GM10266 (cell line): ENCODE measurements around the gene ZNF594.
"Not testable (repeated sequence)": the region's sequence is repeated elsewhere in the genome, so short reads cannot be mapped to it uniquely, and the experiment has no call there.

Experiments
- DNase-seq: peaks from one replicate; pipeline ENCODE4 v3.0.0; 2012; ENCODE audit errors: extremely low spot score
- TF ChIP-seq, protein P1 (sequence below): IDR thresholded peaks from 2 replicates; pipeline ENCODE4 v1.5.1; 2012; ENCODE audit warnings: mild to moderate bottlenecking, low read depth; ENCODE audit not compliant: control insufficient read depth, insufficient read depth; ENCODE audit errors: missing control alignments

Gene ZNF594

DNA sequence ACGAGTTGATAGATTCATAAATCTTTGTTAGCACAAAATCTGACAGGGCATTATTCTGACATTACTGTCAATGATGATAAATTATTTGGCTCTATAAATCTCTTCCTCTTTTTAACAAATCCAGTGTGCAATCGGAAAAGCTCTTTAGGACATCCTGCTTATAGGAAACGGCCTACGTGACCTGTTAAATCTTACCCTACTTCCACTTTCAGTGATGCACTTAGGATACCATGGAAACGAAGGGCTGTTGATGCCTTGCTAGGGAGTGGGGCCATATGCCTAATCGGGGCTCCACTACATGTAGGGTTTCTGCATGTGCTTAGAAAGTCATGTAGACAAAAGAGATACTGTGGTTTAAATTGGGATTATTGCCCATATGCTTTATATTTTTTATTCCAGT is 27.2 kb downstream of the ZNF594 start:
- no peak for DNase-seq
- TF ChIP-seq, protein P1, sequence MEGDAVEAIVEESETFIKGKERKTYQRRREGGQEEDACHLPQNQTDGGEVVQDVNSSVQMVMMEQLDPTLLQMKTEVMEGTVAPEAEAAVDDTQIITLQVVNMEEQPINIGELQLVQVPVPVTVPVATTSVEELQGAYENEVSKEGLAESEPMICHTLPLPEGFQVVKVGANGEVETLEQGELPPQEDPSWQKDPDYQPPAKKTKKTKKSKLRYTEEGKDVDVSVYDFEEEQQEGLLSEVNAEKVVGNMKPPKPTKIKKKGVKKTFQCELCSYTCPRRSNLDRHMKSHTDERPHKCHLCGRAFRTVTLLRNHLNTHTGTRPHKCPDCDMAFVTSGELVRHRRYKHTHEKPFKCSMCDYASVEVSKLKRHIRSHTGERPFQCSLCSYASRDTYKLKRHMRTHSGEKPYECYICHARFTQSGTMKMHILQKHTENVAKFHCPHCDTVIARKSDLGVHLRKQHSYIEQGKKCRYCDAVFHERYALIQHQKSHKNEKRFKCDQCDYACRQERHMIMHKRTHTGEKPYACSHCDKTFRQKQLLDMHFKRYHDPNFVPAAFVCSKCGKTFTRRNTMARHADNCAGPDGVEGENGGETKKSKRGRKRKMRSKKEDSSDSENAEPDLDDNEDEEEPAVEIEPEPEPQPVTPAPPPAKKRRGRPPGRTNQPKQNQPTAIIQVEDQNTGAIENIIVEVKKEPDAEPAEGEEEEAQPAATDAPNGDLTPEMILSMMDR = no peak

DNA sequence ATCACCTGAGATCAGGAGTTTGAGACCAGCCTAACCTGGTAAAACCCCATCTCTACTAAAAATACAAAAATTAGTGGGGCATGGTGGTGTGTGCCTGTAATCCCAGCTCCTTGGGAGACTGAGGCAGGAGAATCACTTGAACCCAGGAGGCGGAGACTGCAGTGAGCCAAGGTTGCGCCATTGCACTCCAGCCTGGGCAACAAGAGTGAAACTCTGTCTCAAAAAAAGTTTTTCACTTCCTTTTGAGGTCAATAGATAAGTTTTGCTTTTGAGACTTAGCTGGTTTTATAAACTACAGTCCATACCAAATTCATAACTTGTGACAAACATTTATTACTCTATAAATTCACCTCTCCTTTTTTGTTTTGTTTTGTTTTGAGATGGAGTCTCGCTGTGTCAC is 29.9 kb downstream of the ZNF594 start:
- DNase-seq = not testable (repeated sequence)

DNA sequence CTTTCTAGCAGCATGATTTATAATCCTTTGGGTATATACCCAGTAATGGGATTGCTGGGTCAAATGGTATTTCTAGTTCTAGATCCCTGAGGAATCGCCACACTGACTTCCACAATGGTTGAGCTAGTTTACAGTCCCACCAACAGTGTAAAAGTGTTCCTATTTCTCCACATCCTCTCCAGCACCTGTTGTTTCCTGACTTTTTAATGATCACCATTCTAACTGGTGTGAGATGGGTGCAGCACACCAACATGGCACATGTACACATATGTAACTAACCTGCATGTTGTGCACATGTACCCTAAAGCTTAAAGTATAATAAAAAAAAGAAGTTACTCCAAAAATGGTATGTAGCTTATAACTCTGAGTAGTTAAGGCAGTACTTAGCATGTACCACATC is 31.0 kb downstream of the ZNF594 start:
- DNase-seq = not testable (repeated sequence)

DNA sequence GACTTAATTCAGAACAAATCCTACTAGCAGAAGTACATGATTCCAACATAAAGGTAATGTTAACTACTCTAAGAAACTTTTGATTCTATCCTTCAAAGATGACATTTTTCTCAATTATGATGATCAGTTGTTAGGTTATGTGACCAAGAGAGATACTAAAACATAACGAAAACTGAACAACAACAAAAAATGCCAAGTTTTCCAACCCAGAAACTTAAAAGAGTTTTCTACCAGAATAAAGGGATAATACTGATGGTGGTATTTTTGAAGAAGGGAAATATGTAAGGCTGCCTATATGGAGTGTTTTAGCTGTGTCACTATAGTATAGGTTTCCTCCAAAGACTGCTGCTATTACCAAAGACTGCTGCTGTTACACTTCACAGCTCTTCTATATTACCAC is 45.5 kb downstream of the ZNF594 start:
- not testable (repeated sequence) for DNase-seq

DNA sequence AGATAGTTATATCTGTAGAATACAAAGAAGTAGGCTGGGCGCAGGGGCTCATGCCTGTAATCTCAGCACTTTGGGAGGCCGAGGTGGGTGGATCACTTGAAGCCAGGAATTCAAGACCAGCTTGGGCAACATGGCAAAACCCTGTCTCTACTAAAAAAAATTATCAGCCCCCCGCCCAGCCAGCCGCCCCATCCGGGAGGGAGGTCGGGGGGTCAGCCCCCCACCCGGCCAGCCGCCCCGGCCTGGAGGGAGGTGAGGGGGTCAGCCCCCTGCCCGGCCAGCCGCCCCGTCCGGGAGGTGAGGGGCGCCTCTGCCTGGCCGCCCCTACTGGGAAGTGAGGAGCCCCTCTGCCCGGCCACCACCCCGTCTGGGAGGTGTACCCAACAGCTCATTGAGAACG is 48.8 kb downstream of the ZNF594 start:
- not testable (repeated sequence) for DNase-seq

DNA sequence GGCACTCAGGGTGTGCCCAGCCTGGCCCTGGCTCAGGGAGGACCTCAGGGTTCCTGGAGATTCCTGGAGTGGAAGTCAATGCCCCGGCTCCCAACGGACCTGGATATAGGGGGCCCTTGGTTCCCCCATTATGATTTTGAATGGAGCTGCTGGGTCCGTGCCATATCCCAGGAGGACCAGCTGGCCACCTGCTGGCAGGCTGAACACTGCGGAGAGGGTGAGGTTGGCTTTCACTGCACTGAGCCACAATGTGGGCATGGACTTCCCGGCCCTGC is 52.3 kb downstream of the ZNF594 start:
- DNase-seq = no peak
- TF ChIP-seq, protein P1 = no peak

DNA sequence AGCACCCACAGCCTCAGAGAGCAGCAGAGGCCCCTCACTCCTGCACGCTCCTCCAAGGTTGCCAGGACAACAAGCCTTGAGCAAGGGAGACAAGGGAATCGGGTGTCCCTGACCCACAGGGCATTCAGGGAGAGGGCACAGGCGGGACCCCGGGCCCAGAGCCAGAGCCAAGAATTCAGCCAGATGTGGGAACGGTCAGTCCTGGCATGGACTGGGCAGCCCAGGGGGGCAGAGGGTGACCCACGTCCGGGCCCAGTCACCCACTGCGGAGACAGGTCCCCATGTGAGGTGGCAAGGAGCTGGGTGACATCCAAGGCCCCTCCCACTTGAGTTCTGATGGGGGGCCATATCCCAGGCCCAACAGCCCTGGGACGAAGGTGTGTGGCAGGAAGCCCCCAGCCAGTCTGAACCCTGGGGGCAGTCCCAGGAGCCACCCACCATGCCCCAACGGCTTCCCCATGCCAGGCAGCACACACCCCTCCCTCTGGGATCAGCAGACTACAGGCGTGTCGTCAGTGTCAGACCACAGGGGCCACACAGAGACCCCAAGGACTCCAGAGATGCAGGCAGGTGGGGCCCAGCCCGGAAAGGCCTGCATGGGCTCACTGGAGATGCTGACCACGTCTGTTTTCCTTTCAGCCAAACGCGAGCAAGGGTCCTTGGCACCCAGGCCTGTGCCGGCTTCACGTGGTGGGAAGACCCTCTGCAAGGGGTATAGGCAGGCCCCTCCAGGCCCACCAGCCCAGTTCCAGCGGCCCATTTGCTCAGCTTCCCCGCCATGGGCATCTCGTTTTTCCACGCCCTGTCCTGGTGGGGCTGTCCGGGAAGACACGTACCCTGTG is 52.8 kb downstream of the ZNF594 start:
- TF ChIP-seq, protein P1 = no peak
- DNase-seq = no peak

DNA sequence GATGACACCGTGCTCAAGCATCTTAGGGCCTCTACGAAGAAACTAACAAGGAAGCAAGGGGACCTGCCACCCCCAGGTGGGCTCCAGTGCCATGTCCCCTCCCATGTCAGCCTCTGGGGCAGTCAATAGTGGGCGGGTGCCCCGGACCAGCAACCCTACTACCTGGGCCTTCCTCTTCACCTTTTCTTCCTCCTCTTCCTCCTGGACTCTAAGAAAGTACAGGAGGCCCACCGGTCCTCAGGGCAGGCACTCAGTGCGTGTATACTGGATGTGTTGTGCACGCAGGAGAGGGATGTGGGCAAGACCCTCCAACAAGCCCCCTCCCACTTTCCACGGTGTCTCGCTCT is 53.5 kb downstream of the ZNF594 start:
- DNase-seq = not testable (repeated sequence)

DNA sequence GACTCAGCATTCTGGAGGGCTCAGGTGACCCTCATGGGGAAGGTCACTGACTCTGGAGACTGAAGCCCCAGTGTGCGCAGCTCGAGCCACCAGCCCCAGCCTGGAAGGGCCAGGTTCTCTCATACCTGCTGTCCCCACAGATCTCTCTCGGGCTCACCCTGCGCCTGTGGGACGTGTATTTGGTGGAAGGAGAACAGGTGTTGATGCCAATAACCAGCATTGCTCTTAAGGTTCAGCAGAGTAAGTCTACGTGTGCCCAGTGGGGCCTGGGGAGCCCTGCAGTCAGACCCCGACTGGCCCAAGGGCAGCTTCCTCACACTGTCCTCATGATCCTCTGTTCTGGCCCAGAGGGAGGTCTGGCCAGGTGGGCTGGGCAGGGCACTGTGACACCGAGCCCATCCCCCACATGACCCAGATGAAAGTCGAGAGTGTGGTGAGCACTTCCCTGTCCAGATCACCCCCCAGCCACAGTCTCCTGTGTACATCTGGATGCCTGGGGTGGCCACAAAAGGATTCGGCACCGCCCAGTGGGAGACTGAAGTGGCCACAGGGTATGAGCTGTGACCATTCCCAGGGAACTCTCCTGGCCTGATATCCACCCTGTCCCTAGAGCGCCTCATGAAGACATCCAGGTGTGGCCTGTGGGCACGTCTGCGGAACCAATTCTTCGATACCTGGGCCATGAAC is 54.0 kb downstream of the ZNF594 start:
- DNase-seq = not testable (repeated sequence)

DNA sequence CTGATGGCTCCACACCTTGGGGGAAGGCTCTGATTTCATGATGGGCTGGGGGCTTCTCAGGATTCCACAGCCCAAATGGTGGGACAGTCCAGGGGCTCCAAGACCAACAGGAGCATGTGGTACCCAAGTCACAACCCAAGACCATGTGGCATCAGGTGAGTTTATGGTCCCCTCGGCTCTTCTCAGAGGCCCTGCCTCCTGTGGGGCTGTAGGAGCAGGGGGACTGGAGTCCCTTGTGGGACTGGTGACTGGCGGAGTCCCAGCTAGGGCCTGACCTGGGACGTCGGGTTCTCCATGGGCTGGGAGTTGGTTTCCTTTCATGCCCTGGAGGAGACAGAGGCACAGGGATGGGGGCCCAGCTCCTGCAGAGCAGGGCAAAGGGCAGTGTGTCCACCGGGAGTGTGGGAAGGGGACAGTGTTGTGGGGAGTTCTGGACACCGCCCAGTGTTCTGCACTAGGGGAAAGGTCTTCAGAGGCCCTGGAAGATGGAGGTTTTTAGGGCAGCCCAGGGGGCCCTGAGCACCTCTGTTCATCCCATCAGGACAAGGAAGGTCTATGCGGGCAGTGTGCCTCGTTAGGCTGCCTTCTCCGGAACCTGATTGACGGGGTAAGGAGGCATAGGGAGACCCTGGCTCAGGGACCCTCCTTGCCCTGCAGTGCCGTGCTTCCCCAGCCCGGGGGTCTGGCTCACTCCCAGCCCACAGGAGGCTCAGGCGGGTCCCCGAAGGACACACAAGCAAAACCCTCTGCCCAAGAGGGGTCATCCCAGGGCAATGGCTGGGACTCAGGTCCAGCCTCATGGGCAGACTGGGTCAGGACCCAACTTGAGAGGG is 54.9 kb downstream of the ZNF594 start:
- DNase-seq = not testable (repeated sequence)
